ENCODE results near the gene TTLL13. TPM values are rescaled to one million over a fixed set of nuclear protein-coding genes. Genes with fewer than 3 reads are reported as not detected.

TTLL13 gene
- total and polyA plus RNA-seq, 2 of the 8 experiments (the other 6 are each of a cell fraction or from before 2014, with no cell fraction given) = 0.03 TPM; not detected in 1

DNA sequence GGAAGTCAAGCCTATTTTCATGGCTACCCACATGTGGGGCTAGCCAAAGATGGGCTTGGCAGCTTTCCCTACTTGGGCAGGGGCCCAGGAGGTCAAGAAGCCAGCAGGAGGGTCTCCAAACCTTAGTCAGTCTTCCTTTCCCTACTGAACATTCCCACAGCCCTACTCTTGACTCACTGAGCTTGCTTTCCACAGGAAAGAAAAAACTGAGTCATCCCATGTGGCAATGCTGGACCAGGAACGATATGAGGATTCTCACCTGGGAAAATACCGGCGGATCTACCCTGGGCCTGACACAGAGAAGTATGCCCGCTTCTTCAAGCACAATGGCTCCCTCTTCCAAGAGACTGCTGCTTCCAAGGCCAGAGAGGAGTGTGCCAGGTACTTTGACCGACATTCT is 12.5 kb downstream of the TTLL13 start:
- ChIA-PET CTCF (ENCODE audit: partially characterized antibody) (interaction anchor here (0.7 to 2.4 kb wide), 7 partner anchors 9 to 903 kb away, joined by 3 to 10 read pairs (median 4); partner anchors contain the start of genes CIB1, GDPGP1 and TTLL13), POLR2A (ENCODE audit: partially characterized antibody) (interaction anchor here (1.1 to 1.7 kb wide), 2 partner anchors 11 to 28 kb away, joined by 4 to 7 read pairs; partner anchors contain the start of genes CIB1 and GDPGP1)
- Histone ChIP-seq H2AK5ac (ENCODE audit: low read depth, low read length) (no peak overlapping the region), H2BK120ac (replicated peaks; ENCODE audit: low read depth, low read length) (no peak overlapping the region), H4K8ac (ENCODE audit: extremely low read depth, insufficient read depth, low read length) (0 out of 2 replicates have a peak overlapping the region, but pooled peaks have one; percentile 25), H3K4ac (replicated peaks; ENCODE audit: insufficient read length, low read depth, low read length) (no peak overlapping the region), H4K5ac (ENCODE audit: insufficient read length, low read depth, low read length) (no peak overlapping the region), H3K4me3 (ENCODE audit: extremely low read depth in 1 of 4, insufficient read depth in 2 of 4, low read depth in 3 of 4, low read length in 4 of 4) (no peak overlapping the region), H3K23ac (ENCODE audit: insufficient read length) (no peak overlapping the region), H3K79me2 (ENCODE audit: control insufficient read depth in 1 of 2, insufficient read depth in 2 of 2, low read length in 2 of 2) (peaks cover 3 to 15% of the 10 kb centered on the region in 2 experiments; a peak in 3 of 4 replicates), H3K27me3 (replicated peaks in 1 of 4; ENCODE audit: control insufficient read depth in 3 of 4, extremely low read depth in 1 of 4, insufficient read depth in 3 of 4, low read length in 3 of 4) (no peaks in the 10 kb centered on the region), H2AFZ (ENCODE audit: low read length) (no peak overlapping the region), H3K56ac (replicated peaks; ENCODE audit: insufficient read length, low read depth, low read length) (no peak overlapping the region), H3K23me2 (ENCODE audit: low read depth, low read length) (peaks cover 10% of the 10 kb centered on the region), H2BK5ac (ENCODE audit: low read depth, low read length) (no peak overlapping the region), H3K9me3 (ENCODE audit: insufficient read depth in 2 of 2, low read depth in 1 of 2, low read length in 1 of 2) (no peaks in the 10 kb centered on the region), H2BK12ac (ENCODE audit: low read depth, low read length) (no peak overlapping the region), H3K4me1 (replicated peaks in 1 of 4; ENCODE audit: control insufficient read depth in 3 of 4, insufficient read depth in 4 of 4, low read length in 3 of 4) (peaks cover 0 to 7% (median 3%) of the 10 kb centered on the region in 4 experiments; a peak in 5 of 7 replicates), H3K27ac (ENCODE audit: low read depth, low read length) (no peak overlapping the region), H2BK15ac (ENCODE audit: low read length) (no peak overlapping the region), H4K20me1 (replicated peaks in 1 of 2; ENCODE audit: control insufficient read depth in 1 of 2, insufficient read depth in 2 of 2, low read length in 2 of 2) (no peaks in the 10 kb centered on the region), H3K36me3 (ENCODE audit: control insufficient read depth in 2 of 4, insufficient read depth in 4 of 4, low read length in 3 of 4) (no peaks in the 10 kb centered on the region), H3K14ac (ENCODE audit: insufficient read length) (no peak overlapping the region), H2BK20ac (ENCODE audit: low read length) (no peak overlapping the region), H4K91ac (replicated peaks; ENCODE audit: insufficient read length, low read length) (no peak overlapping the region), H3K9ac (replicated peaks in 1 of 4; ENCODE audit: extremely low read depth in 1 of 4, low read depth in 3 of 4, low read length in 3 of 4) (no peak overlapping the region), H3K79me1 (ENCODE audit: low read depth, low read length) (no peaks in the 10 kb centered on the region), H3K4me2 (ENCODE audit: insufficient read depth in 1 of 2, low read depth in 2 of 2, low read length in 2 of 2) (no peak overlapping the region), H3K18ac (ENCODE audit: extremely low read depth, low read length) (no peak overlapping the region)
- no peak for FAIRE-seq
- no peak for TF ChIP-seq POLR2A (IDR thresholded peaks at IDR 0.05; ENCODE audit: control extremely low read depth in 1 of 2, low read depth in 2 of 2, low read length in 2 of 2)
- no peak for TF ChIP-seq CHD1 (IDR thresholded peaks at IDR 0.05; ENCODE audit: low read depth, low read length)
- no peak for TF ChIP-seq RXRA (IDR thresholded peaks at IDR 0.05; ENCODE audit: insufficient read depth, low read depth, low read length)
- TF ChIP-seq RBBP5 (IDR thresholded peaks at IDR 0.05; ENCODE audit: borderline replicate concordance, low read depth, low read length) = no peak
- TF ChIP-seq RNF2 (IDR thresholded peaks at IDR 0.05; ENCODE audit: borderline replicate concordance, low read depth, low read length, missing control alignments, poor library complexity, severe bottlenecking) = no peak
- no peak for TF ChIP-seq SIX5 (IDR thresholded peaks at IDR 0.05; ENCODE audit: low read depth, low read length)
- TF ChIP-seq BRCA1 (IDR thresholded peaks at IDR 0.05; ENCODE audit: low read depth, low read length) = no peak
- TF ChIP-seq SP2 (IDR thresholded peaks at IDR 0.05; ENCODE audit: low read length) = no peak
- no peak for TF ChIP-seq POU5F1 (IDR thresholded peaks at IDR 0.05; ENCODE audit: low read depth, low read length)
- no peak for TF ChIP-seq ASH2L (IDR thresholded peaks at IDR 0.05; ENCODE audit: low read length)
- TF ChIP-seq BCL11A (IDR thresholded peaks at IDR 0.05; ENCODE audit: low read depth in 2 of 2, low read length in 2 of 2) = no peak
- TF ChIP-seq SRF (IDR thresholded peaks at IDR 0.05; ENCODE audit: low read depth, low read length) = no peak
- no peak for TF ChIP-seq TAF7 (optimal IDR thresholded peaks at IDR 0.05; ENCODE audit: borderline replicate concordance, low read depth, low read length)
- TF ChIP-seq CREB1 (IDR thresholded peaks at IDR 0.05) = no peak
- no peak for TF ChIP-seq BACH1 (IDR thresholded peaks at IDR 0.05; ENCODE audit: low read length)
- TF ChIP-seq SIRT6 (IDR thresholded peaks at IDR 0.05; ENCODE audit: low read length) = no peak
- 90% methylated on average over 5 of the region's 5 CpGs; no CpG with 5 or more reads in 1 of the 2 experiments for WGBS, 2 experiments (ENCODE audit: extremely low coverage in 1 of 2, insufficient coverage in 1 of 2, insufficient read length in 1 of 2, insufficient replicate concordance in 2 of 2, low coverage in 1 of 2, low lambda C conversion rate in 2 of 2, missing lambda C conversion rate in 1 of 2)
- DNase-seq (ENCODE audit: low read depth in 1 of 2, low spot score in 2 of 2) = no peak
